ENCODE data around the gene LRBA. TPM values are rescaled to one million over a fixed set of nuclear protein-coding genes. Genes with fewer than 3 reads are reported as not detected.

Gene LRBA
- total and polyA plus RNA-seq, 2 donors (not counting 3 experiments of a cell fraction or from before 2014, with no cell fraction given) = 18.0 to 35.1 TPM

DNA sequence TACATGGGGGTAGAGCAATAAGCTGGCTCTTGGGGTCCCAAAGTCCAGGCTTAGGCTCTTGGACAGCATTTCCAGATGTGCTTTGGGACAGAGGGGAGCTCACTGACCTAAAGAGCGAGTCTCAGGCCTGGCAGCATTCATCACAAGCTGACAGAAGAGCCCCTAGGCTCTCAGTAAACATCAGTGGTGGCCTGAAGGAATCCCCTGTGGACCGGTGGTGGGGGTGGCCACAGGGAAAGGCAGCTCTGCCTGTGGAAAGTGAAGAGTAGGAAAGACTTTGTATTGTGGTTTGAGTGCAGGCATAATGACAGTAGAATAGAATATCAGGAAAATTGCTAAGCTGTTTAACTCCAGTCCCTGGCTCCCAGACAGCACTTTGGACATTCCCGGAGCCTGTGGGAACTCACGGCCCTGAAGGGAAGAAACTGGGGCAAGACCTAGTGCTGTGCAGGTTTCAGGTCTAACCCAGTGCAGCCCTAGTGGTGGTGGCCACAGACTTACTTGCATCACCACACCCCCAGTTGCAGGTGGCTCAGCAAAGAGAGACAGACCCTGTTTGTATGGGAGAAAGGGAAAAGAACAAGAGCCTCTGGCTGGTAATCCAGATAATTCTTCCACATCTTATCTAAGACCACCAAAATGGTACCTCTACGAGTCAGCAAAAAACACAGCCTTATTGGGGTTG lies 291.2 kb downstream of the LRBA start:
- dilution Hi-C loops (cut with MboI; ENCODE audit: extremely low pct_ligation_motif_present, low sequenced_read_pairs) = no loop called here
- Histone ChIP-seq H4K20me1 (replicated peaks; ENCODE audit: control insufficient read depth, extremely low read depth, insufficient read depth, low read length) (no peaks in the 10 kb centered on the region), H3K36me3 (ENCODE audit: control insufficient read depth in 2 of 2, extremely low read depth in 1 of 2, insufficient read depth in 2 of 2, low read length in 2 of 2) (no peaks in the 10 kb centered on the region), H2AFZ (ENCODE audit: low read depth, low read length) (no peak overlapping the region), H3K79me2 (ENCODE audit: control insufficient read depth, insufficient read depth, low read length) (no peaks in the 10 kb centered on the region), H3K9ac (replicated peaks; ENCODE audit: extremely low read depth, insufficient read depth, low read length) (no peak overlapping the region), H3K27ac (ENCODE audit: insufficient read depth, low read depth, low read length) (no peak overlapping the region), H3K4me1 (ENCODE audit: control insufficient read depth, extremely low read depth, insufficient read depth, low read length) (no peaks in the 10 kb centered on the region), H3K9me1 (replicated peaks; ENCODE audit: control insufficient read depth, extremely low read depth, insufficient read depth, low read length) (no peaks in the 10 kb centered on the region), H3K27me3 (ENCODE audit: control insufficient read depth in 2 of 2, insufficient read depth in 2 of 2, low read length in 2 of 2) (no peaks in the 10 kb centered on the region), H3K4me3 (replicated peaks in 1 of 3; ENCODE audit: insufficient read depth in 1 of 3, low read depth in 1 of 3, low read length in 3 of 3) (no peak overlapping the region), H3K9me3 (replicated peaks; ENCODE audit: control insufficient read depth, insufficient read depth, low read length) (no peaks in the 10 kb centered on the region), H3K4me2 (ENCODE audit: insufficient read depth, low read length) (no peak overlapping the region)
- DNase-seq (ENCODE audit: low read depth, low spot score) (no peak), FAIRE-seq (no peak)
- intact Hi-C loops (cut with micrococcal nuclease) = no loop called here
- CTCF ChIA-PET = interaction anchor here (1.0 to 2.9 kb wide), 4 partner anchors 10 to 143 kb away, joined by 3 to 10 read pairs (median 6); no protein-coding TSS in a partner anchor
- BruUV-seq (replicated peaks) = no TSS peak
- TF ChIP-seq FOS (IDR thresholded peaks at IDR 0.05; ENCODE audit: borderline replicate concordance, insufficient read depth, low read length) = no peak
- no peak for TF ChIP-seq MYC (IDR thresholded peaks at IDR 0.05; ENCODE audit: low read depth, low read length)
- TF ChIP-seq POLR2AphosphoS5 (IDR thresholded peaks at IDR 0.05; ENCODE audit: insufficient read depth, low read depth, low read length) = no peak
- no peak for TF ChIP-seq JUN (IDR thresholded peaks at IDR 0.05; ENCODE audit: borderline replicate concordance, insufficient read depth, insufficient read length, low read depth)
- no peak for TF ChIP-seq EZH2 (IDR thresholded peaks at IDR 0.05; ENCODE audit: borderline replicate concordance, low read depth, low read length, severe bottlenecking)
- TF ChIP-seq, protein P1, sequence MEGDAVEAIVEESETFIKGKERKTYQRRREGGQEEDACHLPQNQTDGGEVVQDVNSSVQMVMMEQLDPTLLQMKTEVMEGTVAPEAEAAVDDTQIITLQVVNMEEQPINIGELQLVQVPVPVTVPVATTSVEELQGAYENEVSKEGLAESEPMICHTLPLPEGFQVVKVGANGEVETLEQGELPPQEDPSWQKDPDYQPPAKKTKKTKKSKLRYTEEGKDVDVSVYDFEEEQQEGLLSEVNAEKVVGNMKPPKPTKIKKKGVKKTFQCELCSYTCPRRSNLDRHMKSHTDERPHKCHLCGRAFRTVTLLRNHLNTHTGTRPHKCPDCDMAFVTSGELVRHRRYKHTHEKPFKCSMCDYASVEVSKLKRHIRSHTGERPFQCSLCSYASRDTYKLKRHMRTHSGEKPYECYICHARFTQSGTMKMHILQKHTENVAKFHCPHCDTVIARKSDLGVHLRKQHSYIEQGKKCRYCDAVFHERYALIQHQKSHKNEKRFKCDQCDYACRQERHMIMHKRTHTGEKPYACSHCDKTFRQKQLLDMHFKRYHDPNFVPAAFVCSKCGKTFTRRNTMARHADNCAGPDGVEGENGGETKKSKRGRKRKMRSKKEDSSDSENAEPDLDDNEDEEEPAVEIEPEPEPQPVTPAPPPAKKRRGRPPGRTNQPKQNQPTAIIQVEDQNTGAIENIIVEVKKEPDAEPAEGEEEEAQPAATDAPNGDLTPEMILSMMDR (IDR thresholded peaks at IDR 0.05; ENCODE audit: extremely low read depth in 1 of 2, insufficient read depth in 1 of 2, low read depth in 1 of 2, low read length in 2 of 2) = no peak
- no peak for TF ChIP-seq GATA2 (IDR thresholded peaks at IDR 0.05; ENCODE audit: insufficient read depth, insufficient read length, low read depth, low read length)
- TF ChIP-seq, protein P2, sequence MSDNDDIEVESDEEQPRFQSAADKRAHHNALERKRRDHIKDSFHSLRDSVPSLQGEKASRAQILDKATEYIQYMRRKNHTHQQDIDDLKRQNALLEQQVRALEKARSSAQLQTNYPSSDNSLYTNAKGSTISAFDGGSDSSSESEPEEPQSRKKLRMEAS (IDR thresholded peaks at IDR 0.05; ENCODE audit: insufficient read depth, insufficient read length) = no peak
- TF ChIP-seq POLR2A (IDR thresholded peaks at IDR 0.05; ENCODE audit: low read depth, low read length) = no peak
- POLR2A ChIA-PET = no interaction called here
